T-helper 1 cell treated with Interleukin-12 subunit alpha and Interleukin-12 subunit beta and Interleukin-4 antibody, amounts not matched to agents 30 ng/mL and 1 ng/mL, for 36 hours (primary cell): ENCODE results near the gene BATF. TPM values are rescaled to one million over a fixed set of nuclear protein-coding genes. Genes with fewer than 3 reads are reported as not detected.

Experiments
- intact Hi-C: fragments of 100-400 bp; cut with micrococcal nuclease; formaldehyde crosslinking; loops from one replicate; pipeline ENCODE4 v1.15.1; 2024
- total RNA-seq: library from RNA; stranded (reverse); gene quantifications from 2 replicates; pipeline ENCODE4 v1.2.3, GENCODE V29; 2022

The BATF gene
- total RNA-seq, 1 donor from 2014 or later: 148 TPM

DNA sequence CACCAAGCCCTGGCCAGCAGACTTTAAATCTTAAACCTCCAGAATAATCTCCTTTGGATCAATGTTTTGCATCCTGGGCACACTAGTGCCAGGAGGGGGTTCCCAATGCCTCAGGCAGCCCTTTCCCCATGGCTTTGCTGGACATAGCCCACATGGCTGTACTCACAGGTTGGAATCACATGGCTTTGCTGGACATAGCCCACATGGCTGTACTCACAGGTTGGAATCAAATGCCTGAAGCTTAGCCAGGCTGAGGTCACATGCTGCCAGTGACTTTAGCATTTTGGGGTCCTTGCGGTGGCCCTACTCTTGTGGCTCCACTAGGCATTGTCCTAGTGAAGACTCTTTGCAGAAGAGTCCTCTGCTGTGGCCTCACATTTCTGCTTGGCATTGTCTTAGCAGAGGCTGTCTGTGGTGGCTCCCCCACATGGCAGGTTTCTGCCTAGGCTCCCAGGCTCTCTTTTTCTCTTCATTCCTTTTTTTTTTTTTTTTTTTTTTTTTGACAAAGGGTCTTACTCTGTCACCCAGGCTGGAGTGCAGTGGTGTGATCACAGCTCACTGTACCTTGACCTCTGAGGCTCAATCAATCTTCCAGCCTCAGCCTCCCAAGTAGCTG, 69.2 kb downstream of the BATF start:
- intact Hi-C loops: no loop called here

GRCh38 chr14:75591987-75592575, 69.8 kb downstream of the BATF start:
- intact Hi-C loops: no loop called here

DNA sequence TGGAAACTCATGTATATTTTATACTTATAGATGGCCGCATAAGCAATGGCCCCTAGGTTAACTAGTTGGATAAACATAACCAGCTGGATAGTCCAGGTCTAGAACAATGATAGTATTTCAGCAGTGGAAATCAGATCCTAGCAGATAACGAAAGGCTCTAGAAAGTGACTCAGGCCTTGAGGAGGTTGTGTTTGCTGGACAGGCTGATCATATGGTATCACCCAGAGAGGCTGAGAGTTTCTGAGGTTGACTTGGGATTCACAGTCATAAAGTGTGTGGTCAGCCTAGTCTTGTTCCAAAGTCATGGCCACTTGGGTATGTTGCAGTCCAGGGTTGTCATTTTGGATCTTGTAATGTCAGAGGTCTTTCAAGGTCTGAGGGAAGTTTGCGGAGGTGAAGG, 73.0 kb downstream of the BATF start:
- intact Hi-C loops: no loop called here

Other genes with a start within 250 kb of the BATF start
- 12.7 and 15.5 TPM in 2 replicates for gene FOS, start 243.6 kb upstream of the BATF start, total RNA-seq
- 4.0 and 4.1 TPM in 2 replicates for gene JDP2, start 94.4 kb upstream of the BATF start, total RNA-seq
- gene FLVCR2, start 56.2 kb downstream of the BATF start, total RNA-seq: 4.6 and 6.9 TPM in 2 replicates
- 18.1 and 20.2 TPM in 2 replicates for gene ERG28, start 138.4 kb downstream of the BATF start, total RNA-seq
- gene TTLL5, start 138.8 kb downstream of the BATF start, total RNA-seq: 31.7 and 32.2 TPM in 2 replicates